Esophagus squamous epithelium (tissue), 5 donors: ENCODE results near the gene ITGB5. TPM values are rescaled to one million over a fixed set of nuclear protein-coding genes. Genes with fewer than 3 reads are reported as not detected.

ENCODE experiments used
- DNase-seq: peaks from one replicate; lab custom pipeline; 2025; lab: John Stamatoyannopoulos, UW
- H3K27ac ChIP-seq, 4 donors: fragments of 200-600 bp; sonication (generic); one replicate each; pipeline ENCODE4 v1.5.1; 2016 to 2019; ENCODE audit warnings: mild to moderate bottlenecking in 1 of 4
- H3K27me3 ChIP-seq, 4 donors: fragments of 200-600 bp; sonication (generic); 1 replicate in 3 of 4; 2 replicates in 1 of 4; pipeline versions ENCODE4 v1.5.1 to v1.6.0; 2017 to 2021; ENCODE audit warnings: antibody characterized with exemption in 1 of 4
- H3K36me3 ChIP-seq, 3 donors: fragments of 200-600 bp; sonication (generic); one replicate each; pipeline ENCODE4 v1.5.1; 2016 to 2019
- H3K4me1 ChIP-seq, 3 donors: fragments of 200-600 bp; sonication (generic); one replicate each; pipeline ENCODE4 v1.5.1; 2017 to 2019
- H3K4me3 ChIP-seq, 4 donors: fragments of 200-600 bp; sonication (generic); 1 replicate in 3 of 4; 2 replicates in 1 of 4; pipeline ENCODE4 v1.5.1; 2016 to 2019; ENCODE audit warnings: mild to moderate bottlenecking in 2 of 4, moderate library complexity in 1 of 4
- H3K9me3 ChIP-seq, 3 donors: fragments of 200-600 bp; sonication (generic); one replicate each; pipeline ENCODE4 v1.5.1; 2016 to 2019
- CTCF ChIP-seq, 6 experiments: fragments of 450-650 bp in 4 of 6; fragments of 200-600 bp in 2 of 6; sonication (generic) in 2 of 6; IDR thresholded peaks; one replicate each; pipeline ENCODE4 v1.5.1; 2016 to 2019; ENCODE audit warnings: antibody characterized with exemption in 6 of 6, mild to moderate bottlenecking in 4 of 6, moderate library complexity in 4 of 6
- POLR2A ChIP-seq, 4 donors: fragments of 450-650 bp; IDR thresholded peaks; one replicate each; pipeline ENCODE4 v1.6.1; 2017; ENCODE audit warnings: antibody characterized with exemption in 4 of 4, mild to moderate bottlenecking in 4 of 4, moderate library complexity in 3 of 4
- WGBS, 2 donors: methylation state at CpG; one replicate each; pipeline ENCODE4 v1.1.5; 2018; 5-methylcytosine and 5-hydroxymethylcytosine counted together
- intact Hi-C: fragments of 100-400 bp; cut with DNase I; formaldehyde crosslinking; loops from one replicate; pipeline ENCODE4 v1.15.0; 2022
- small RNA-seq, 4 donors: library from RNA; depleted of rRNA; stranded (forward); fragments of <200 nt; gene quantifications; one replicate each; pipeline ENCODE3, GENCODE V24; 2016
- total RNA-seq, 4 donors: library from RNA; depleted of rRNA; stranded (reverse); fragments of >200 nt; gene quantifications; one replicate each; pipeline ENCODE4 v1.1.0, GENCODE V29; 2016
- donor health status: DM: yes; HTN: yes; CAD: no.

Gene ITGB5
- total RNA-seq, 4 donors from 2014 or later = 68.4 to 114 (median 79.7) TPM

- Histone ChIP-seq H3K4me3 (no peak overlapping the region), H3K36me3 (peaks cover 0 to 7% (median 0%) of the 10 kb centered on the region in 3 donors), H3K27me3 (peaks cover 0 to 5% (median 0%) of the 10 kb centered on the region in 4 donors), H3K4me1 (no peaks in the 10 kb centered on the region), H3K27ac (no peak overlapping the region), H3K9me3 (no peaks in the 10 kb centered on the region)
- TF ChIP-seq POLR2A (IDR thresholded peaks at IDR 0.05) (no peak), CTCF (IDR thresholded peaks at IDR 0.05) (no peak)
- no peak for DNase-seq
- WGBS, 2 donors = 66 to 68% methylated on average over 9 to 11 of the region's 11 CpGs
- intact Hi-C loops = no loop called here
Observed at GRCh38 chr3:124714223-124714853, 172.8 kb downstream of the ITGB5 start.

Small RNA genes within 50 kb of the gene (small RNA-seq; reads per million reads assigned to genes)
- gene MIR544B = 0 reads per million in 4 donors

Other genes starting within 250 kb of the ITGB5 start
- gene UMPS, start 156.9 kb downstream of the ITGB5 start, total RNA-seq = 10 to 100 TPM; 11.6 to 33.5 (median 29.2) TPM
- under 1 TPM in 1 of 4 donors, not detected in 3; 0.19 TPM for gene MUC13, start 47.4 kb upstream of the ITGB5 start, total RNA-seq
- 10 to 100 TPM; 13.3 to 37.2 (median 22.5) TPM for gene HEG1, start 168.6 kb upstream of the ITGB5 start, total RNA-seq